GM12878 (cell line): ENCODE measurements around the gene SELENOW. TPM values are rescaled to one million over a fixed set of nuclear protein-coding genes. Genes with fewer than 3 reads are reported as not detected.

Experiments
- MTA2 ChIP-seq: fragments of 450-650 bp; IDR thresholded peaks from 2 replicates; pipeline ENCODE4 v1.6.1; 2016; ENCODE audit warnings: low read depth, mild to moderate bottlenecking, moderate library complexity
- POU2F2 ChIP-seq: IDR thresholded peaks from 3 replicates; pipeline ENCODE4 v1.6.1; 2011; ENCODE audit warnings: low read depth, mild to moderate bottlenecking, low read length, borderline replicate concordance
- REST ChIP-seq: IDR thresholded peaks from 2 replicates; pipeline ENCODE4 v1.6.1; 2012; ENCODE audit warnings: mild to moderate bottlenecking, low read depth, low read length
- SUPT20H ChIP-seq: IDR thresholded peaks from 2 replicates; pipeline ENCODE4 v1.6.1; 2011; ENCODE audit warnings: low read depth, mild to moderate bottlenecking, low read length, moderate library complexity, borderline replicate concordance; ENCODE audit not compliant: control insufficient read depth
- TAF1 ChIP-seq: IDR thresholded peaks from 2 replicates; pipeline ENCODE4 v1.6.1; 2011; ENCODE audit warnings: mild to moderate bottlenecking, low read depth, low read length, borderline replicate concordance
- ZSCAN29 ChIP-seq: fragments of 450-650 bp; IDR thresholded peaks from 2 replicates; pipeline ENCODE4 v1.6.1; 2017; ENCODE audit warnings: mild to moderate bottlenecking, moderate library complexity
- polyA plus RNA-seq, 11 experiments: library from polyadenylated mRNA; depleted of rRNA in 4 of 11; unstranded in 6 of 11; stranded (reverse) in 5 of 11; fragments of >200 nt; fragmentation: Nextera tagmentation in 4 of 11; fragmentation: Illumina TruSeq in 1 of 11; extraction: Ambion mirVana in 4 of 11; extraction: Trizol in 1 of 11; gene quantifications; 1 replicate in 1 of 11; 2 replicates in 10 of 11; pipeline versions ENCODE4 v1.2.1 to v1.2.3, GENCODE V29; 2011 to 2016; ENCODE audit warnings: inconsistent platforms in 2 of 11, missing spikeins in 2 of 11, low read depth in 1 of 11
- small RNA-seq: library from RNA; depleted of rRNA; stranded (forward); fragments of <200 nt; gene quantifications from one replicate; pipeline ENCODE3, GENCODE V24; 2014
- total RNA-seq, 4 experiments: library from RNA; depleted of rRNA in 3 of 4; stranded (reverse); fragments of >200 nt in 3 of 4; fragmentation: Illumina TruSeq in 1 of 4; extraction: Trizol in 1 of 4; gene quantifications; 2 replicates each; pipeline versions ENCODE4 v1.2.1 to v1.2.3, GENCODE V29; 2013 to 2021

SELENOW gene
- total and polyA plus RNA-seq, 10 of the 15 experiments (the other 5 are each of a cell fraction or from before 2014, with no cell fraction given): 53.3 to 186 (median 101) TPM

DNA sequence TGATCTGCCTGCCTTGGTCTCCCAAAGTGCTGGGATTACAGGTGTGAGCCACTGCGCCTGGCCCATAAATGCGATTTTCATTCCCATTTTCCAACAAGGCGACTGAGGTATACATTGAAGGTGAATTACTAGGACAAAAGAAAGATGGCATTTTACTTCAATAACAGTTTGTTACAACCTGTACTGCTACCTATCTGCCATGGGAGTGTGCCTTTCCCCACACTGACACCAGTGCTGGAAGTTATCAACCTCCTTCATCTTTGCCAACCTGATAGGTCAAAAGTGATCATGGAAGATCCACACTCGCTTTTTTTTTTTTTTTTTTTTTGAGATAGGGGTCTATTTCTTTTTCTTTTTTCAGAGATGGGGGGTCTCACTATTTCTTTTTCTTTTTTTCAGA lies 54.2 kb downstream of the SELENOW start (continued):
- TF ChIP-seq REST: no peak
- TF ChIP-seq TAF1: no peak
- TF ChIP-seq POU2F2: no peak
- no peak for TF ChIP-seq ZSCAN29
- TF ChIP-seq MTA2: no peak
- TF ChIP-seq SUPT20H: no peak

Small RNA genes within 50 kb of the gene (small RNA-seq; reads per million reads assigned to genes)
- gene AC008745.1 (not detected), gene SNORD23 (not detected)

Other genes starting within 250 kb of the SELENOW start
Only the 7 nearest of the 10 such genes appear.
- gene BICRA, start 169.6 kb upstream of the SELENOW start, total RNA-seq (2014; rRNA removed): 1.3 and 3.1 TPM in 2 replicates
- gene BICRA, start 169.6 kb upstream of the SELENOW start, total RNA-seq (2014; rRNA removed; fragmentation: Illumina TruSeq; extraction: Trizol): 1.4 and 1.7 TPM in 2 replicates
- gene BICRA, start 169.6 kb upstream of the SELENOW start, total RNA-seq (2021): 9.5 and 15.3 TPM in 2 replicates
- gene BICRA, start 169.6 kb upstream of the SELENOW start, polyA plus RNA-seq (2011; rRNA removed): 0.35 and 1.0 TPM in 2 replicates
- gene BICRA, start 169.6 kb upstream of the SELENOW start, polyA plus RNA-seq (2014; fragmentation: Illumina TruSeq; extraction: Trizol): 5.0 and 7.7 TPM in 2 replicates
- under 1 TPM; 0.11 to 0.18 TPM for gene BICRA, start 169.6 kb upstream of the SELENOW start, polyA plus RNA-seq (2014; fragmentation: Nextera tagmentation; extraction: Ambion mirVana)
- gene BICRA, start 169.6 kb upstream of the SELENOW start, polyA plus RNA-seq (2014; rRNA removed): 3.8 and 5.1 TPM in 2 replicates
- gene BICRA, start 169.6 kb upstream of the SELENOW start, polyA plus RNA-seq (2016; fragmentation: Nextera tagmentation; extraction: Ambion mirVana): 1 to 10 TPM; 1.3 to 1.4 TPM
- gene EHD2, start 65.3 kb upstream of the SELENOW start, total RNA-seq (2014; rRNA removed): not detected in 2 replicates
- not detected in 2 replicates for gene EHD2, start 65.3 kb upstream of the SELENOW start, total RNA-seq (2014; rRNA removed; fragmentation: Illumina TruSeq; extraction: Trizol)
- 0.23 and 0.27 TPM in 2 replicates for gene EHD2, start 65.3 kb upstream of the SELENOW start, total RNA-seq (2021)
- not detected in 2 replicates for gene EHD2, start 65.3 kb upstream of the SELENOW start, polyA plus RNA-seq (2011; rRNA removed)
- gene EHD2, start 65.3 kb upstream of the SELENOW start, polyA plus RNA-seq (2014; fragmentation: Illumina TruSeq; extraction: Trizol): not detected in 2 replicates
- gene EHD2, start 65.3 kb upstream of the SELENOW start, polyA plus RNA-seq (2014; fragmentation: Nextera tagmentation; extraction: Ambion mirVana): not detected
- not detected in 2 replicates for gene EHD2, start 65.3 kb upstream of the SELENOW start, polyA plus RNA-seq (2014; rRNA removed)
- under 1 TPM; 0.12 to 0.24 TPM for gene EHD2, start 65.3 kb upstream of the SELENOW start, polyA plus RNA-seq (2016; fragmentation: Nextera tagmentation; extraction: Ambion mirVana)
- 254 and 317 TPM in 2 replicates for gene NOP53, start 33.2 kb upstream of the SELENOW start, total RNA-seq (2014; rRNA removed)
- 180 and 186 TPM in 2 replicates for gene NOP53, start 33.2 kb upstream of the SELENOW start, total RNA-seq (2014; rRNA removed; fragmentation: Illumina TruSeq; extraction: Trizol)
- 336 and 356 TPM in 2 replicates for gene NOP53, start 33.2 kb upstream of the SELENOW start, total RNA-seq (2021)
- 198 and 222 TPM in 2 replicates for gene NOP53, start 33.2 kb upstream of the SELENOW start, polyA plus RNA-seq (2011; rRNA removed)
- 69.0 and 148 TPM in 2 replicates for gene NOP53, start 33.2 kb upstream of the SELENOW start, polyA plus RNA-seq (2014; fragmentation: Illumina TruSeq; extraction: Trizol)
- gene NOP53, start 33.2 kb upstream of the SELENOW start, polyA plus RNA-seq (2014; fragmentation: Nextera tagmentation; extraction: Ambion mirVana): 10 to 100 TPM in 1 of 2 experiments, 1 to 10 TPM in 1; 6.0 to 32.3 TPM
- gene NOP53, start 33.2 kb upstream of the SELENOW start, polyA plus RNA-seq (2014; rRNA removed): 386 and 428 TPM in 2 replicates
- gene NOP53, start 33.2 kb upstream of the SELENOW start, polyA plus RNA-seq (2016; fragmentation: Nextera tagmentation; extraction: Ambion mirVana): 10 to 100 TPM; 71.4 to 94.2 TPM
- gene TPRX1, start 25.8 kb downstream of the SELENOW start, total RNA-seq (2014; rRNA removed): not detected in 2 replicates
- not detected in 2 replicates for gene TPRX1, start 25.8 kb downstream of the SELENOW start, total RNA-seq (2014; rRNA removed; fragmentation: Illumina TruSeq; extraction: Trizol)
- gene TPRX1, start 25.8 kb downstream of the SELENOW start, total RNA-seq (2021): not detected in 2 replicates
- not detected in 2 replicates for gene TPRX1, start 25.8 kb downstream of the SELENOW start, polyA plus RNA-seq (2011; rRNA removed)
- gene TPRX1, start 25.8 kb downstream of the SELENOW start, polyA plus RNA-seq (2014; fragmentation: Illumina TruSeq; extraction: Trizol): not detected in 2 replicates
- gene TPRX1, start 25.8 kb downstream of the SELENOW start, polyA plus RNA-seq (2014; fragmentation: Nextera tagmentation; extraction: Ambion mirVana): not detected
- not detected in 2 replicates for gene TPRX1, start 25.8 kb downstream of the SELENOW start, polyA plus RNA-seq (2014; rRNA removed)
- not detected for gene TPRX1, start 25.8 kb downstream of the SELENOW start, polyA plus RNA-seq (2016; fragmentation: Nextera tagmentation; extraction: Ambion mirVana)
- not detected in 2 replicates for gene CRX, start 43.2 kb downstream of the SELENOW start, total RNA-seq (2014; rRNA removed)
- gene CRX, start 43.2 kb downstream of the SELENOW start, total RNA-seq (2014; rRNA removed; fragmentation: Illumina TruSeq; extraction: Trizol): not detected in 2 replicates
- gene CRX, start 43.2 kb downstream of the SELENOW start, total RNA-seq (2021): not detected in 2 replicates
- not detected in 2 replicates for gene CRX, start 43.2 kb downstream of the SELENOW start, polyA plus RNA-seq (2011; rRNA removed)
- not detected in 2 replicates for gene CRX, start 43.2 kb downstream of the SELENOW start, polyA plus RNA-seq (2014; fragmentation: Illumina TruSeq; extraction: Trizol)
- gene CRX, start 43.2 kb downstream of the SELENOW start, polyA plus RNA-seq (2014; fragmentation: Nextera tagmentation; extraction: Ambion mirVana): not detected
- gene CRX, start 43.2 kb downstream of the SELENOW start, polyA plus RNA-seq (2014; rRNA removed): not detected in 2 replicates
- gene CRX, start 43.2 kb downstream of the SELENOW start, polyA plus RNA-seq (2016; fragmentation: Nextera tagmentation; extraction: Ambion mirVana): not detected
- gene TPRX2, start 80.5 kb downstream of the SELENOW start, total RNA-seq (2014; rRNA removed): not detected in 2 replicates
- not detected in 2 replicates for gene TPRX2, start 80.5 kb downstream of the SELENOW start, total RNA-seq (2014; rRNA removed; fragmentation: Illumina TruSeq; extraction: Trizol)
- not detected in 2 replicates for gene TPRX2, start 80.5 kb downstream of the SELENOW start, total RNA-seq (2021)
- not detected in 2 replicates for gene TPRX2, start 80.5 kb downstream of the SELENOW start, polyA plus RNA-seq (2011; rRNA removed)
- gene TPRX2, start 80.5 kb downstream of the SELENOW start, polyA plus RNA-seq (2014; fragmentation: Illumina TruSeq; extraction: Trizol): not detected in 2 replicates
- gene TPRX2, start 80.5 kb downstream of the SELENOW start, polyA plus RNA-seq (2014; fragmentation: Nextera tagmentation; extraction: Ambion mirVana): not detected
- not detected in 2 replicates for gene TPRX2, start 80.5 kb downstream of the SELENOW start, polyA plus RNA-seq (2014; rRNA removed)
- not detected for gene TPRX2, start 80.5 kb downstream of the SELENOW start, polyA plus RNA-seq (2016; fragmentation: Nextera tagmentation; extraction: Ambion mirVana)
- not detected in 2 replicates for gene SULT2A1, start 107.6 kb downstream of the SELENOW start, total RNA-seq (2014; rRNA removed)
- not detected in 2 replicates for gene SULT2A1, start 107.6 kb downstream of the SELENOW start, total RNA-seq (2014; rRNA removed; fragmentation: Illumina TruSeq; extraction: Trizol)
- 0.13 and 0.16 TPM in 2 replicates for gene SULT2A1, start 107.6 kb downstream of the SELENOW start, total RNA-seq (2021)
- gene SULT2A1, start 107.6 kb downstream of the SELENOW start, polyA plus RNA-seq (2011; rRNA removed): not detected in 2 replicates
- gene SULT2A1, start 107.6 kb downstream of the SELENOW start, polyA plus RNA-seq (2014; fragmentation: Illumina TruSeq; extraction: Trizol): not detected in 2 replicates
- gene SULT2A1, start 107.6 kb downstream of the SELENOW start, polyA plus RNA-seq (2014; fragmentation: Nextera tagmentation; extraction: Ambion mirVana): not detected
- gene SULT2A1, start 107.6 kb downstream of the SELENOW start, polyA plus RNA-seq (2014; rRNA removed): not detected in 2 replicates
- gene SULT2A1, start 107.6 kb downstream of the SELENOW start, polyA plus RNA-seq (2016; fragmentation: Nextera tagmentation; extraction: Ambion mirVana): not detected